RPMI7951 (cell line): Measurements from ENCODE around the gene CLEC2A. TPM values are rescaled to one million over a fixed set of nuclear protein-coding genes. Genes with fewer than 3 reads are reported as not detected.
"Not testable (repeated sequence)": the region's sequence is repeated elsewhere in the genome, so short reads cannot be mapped to it uniquely, and the experiment has no call there.

ENCODE experiments used
- DNase-seq: peaks from one replicate; pipeline ENCODE4 v3.0.0-alpha.2; 2012; ENCODE audit warnings: low read depth
- total RNA-seq: library from RNA; depleted of rRNA; stranded (reverse); fragments of >200 nt; shearing (Covaris generic); gene quantifications from 2 replicates; pipeline ENCODE4 v1.2.3, GENCODE V29; 2014; rRNA removed

The CLEC2A gene
- total RNA-seq: not detected in 2 replicates

- DNase-seq: no peak
These were observed at the start of gene CLEC2A for GRCh38 chr12:9932270-9932669. Gene CLEC2A (minus strand): TSS chr12:9932370. CDS start chr12:9932329, 41 bp downstream.

- DNase-seq: no peak
These were observed 48.0 kb upstream of the CLEC2A start for GRCh38 chr12:9980126-9980525.

- no peak for DNase-seq
These were observed 45.7 kb upstream of the CLEC2A start for GRCh38 chr12:9977916-9978315.

- DNase-seq: not testable (repeated sequence)
These were observed 44.5 kb upstream of the CLEC2A start for GRCh38 chr12:9976626-9977025.

GRCh38 chr12:9975614-9976013, 43.4 kb upstream of the CLEC2A start:
- DNase-seq: no peak

GRCh38 chr12:9974731-9975130, 42.6 kb upstream of the CLEC2A start:
- not testable (repeated sequence) for DNase-seq

GRCh38 chr12:9973949-9974348, 41.8 kb upstream of the CLEC2A start:
- no peak for DNase-seq

- no peak for DNase-seq
These were observed 39.0 kb upstream of the CLEC2A start, which contains the start of gene CLEC12A for GRCh38 chr12:9971181-9971580. Gene CLEC12A (plus strand): TSS chr12:9971409. CDS start chr12:9971597, 188 bp downstream.

GRCh38 chr12:9969673-9970072, 37.5 kb upstream of the CLEC2A start:
- DNase-seq: no peak

GRCh38 chr12:9961901-9962300, 29.7 kb upstream of the CLEC2A start:
- DNase-seq: no peak

GRCh38 chr12:9961106-9961505, 28.9 kb upstream of the CLEC2A start:
- DNase-seq: no peak

GRCh38 chr12:9960590-9960989, 28.4 kb upstream of the CLEC2A start:
- DNase-seq: no peak

- DNase-seq: no peak
These were observed 25.7 kb upstream of the CLEC2A start for GRCh38 chr12:9957834-9958233.

- not testable (repeated sequence) for DNase-seq
These were observed 21.0 kb upstream of the CLEC2A start for GRCh38 chr12:9952954-9953729.

GRCh38 chr12:9951026-9951675, 19.0 kb upstream of the CLEC2A start:
- DNase-seq: no peak

- no peak for DNase-seq
These were observed 16.6 kb upstream of the CLEC2A start for GRCh38 chr12:9948606-9949296.

GRCh38 chr12:9947674-9948073, 15.5 kb upstream of the CLEC2A start:
- DNase-seq: no peak

GRCh38 chr12:9944391-9944790, 12.2 kb upstream of the CLEC2A start:
- DNase-seq: no peak

- DNase-seq: no peak
These were observed 11.1 kb upstream of the CLEC2A start for GRCh38 chr12:9943240-9943639.

GRCh38 chr12:9941838-9942237, 9.7 kb upstream of the CLEC2A start:
- no peak for DNase-seq

GRCh38 chr12:9940375-9940774, 8.2 kb upstream of the CLEC2A start:
- DNase-seq: no peak

GRCh38 chr12:9936591-9936990, 4.4 kb upstream of the CLEC2A start:
- DNase-seq: no peak

- no peak for DNase-seq
These were observed 2.9 kb upstream of the CLEC2A start for GRCh38 chr12:9935026-9935425.
